ENCODE results near the gene PDZD2.

DNA sequence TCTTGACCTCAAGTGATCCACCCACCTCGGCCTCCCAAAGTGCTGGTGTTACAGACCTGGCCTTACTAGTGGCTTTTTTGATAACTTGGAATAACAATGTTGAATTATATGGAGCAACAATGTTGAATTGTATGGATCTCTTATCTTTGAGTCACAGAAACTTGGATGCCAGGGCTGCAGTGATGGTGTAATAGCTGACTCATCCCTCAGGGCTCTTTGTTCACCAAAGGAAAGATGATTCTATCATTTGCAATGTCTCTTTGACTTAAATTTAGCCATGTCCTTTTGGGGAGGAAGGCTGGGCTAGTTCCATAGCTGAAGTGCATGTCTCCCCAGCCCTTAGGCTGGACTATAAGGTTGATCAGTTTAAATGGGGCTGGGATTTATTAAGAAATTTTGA, 172.3 kb downstream of the PDZD2 start:
- TF ChIP-seq POLR2A (IDR thresholded peaks at IDR 0.05; ENCODE audit: low read length) (no peak), GATA1 (IDR thresholded peaks at IDR 0.05; ENCODE audit: low read depth, low read length) (no peak)
